Keratinocyte (primary cell): Measurements from ENCODE around the gene NUAK2.

Experiments used
- CTCF ChIP-seq, 3 experiments: IDR thresholded peaks in 1 of 3; conservative IDR thresholded peaks in 1 of 3; optimal IDR thresholded peaks in 1 of 3; 2 replicates in 2 of 3; 3 replicates in 1 of 3; pipeline versions ENCODE3 to v1.5.1; 2011; ENCODE audit warnings: low read length in 3 of 3, mild to moderate bottlenecking in 3 of 3, moderate library complexity in 2 of 3, control low read depth in 1 of 3, inconsistent platforms in 1 of 3; ENCODE audit not compliant: insufficient read depth in 2 of 3; ENCODE audit errors: extremely low read depth in 1 of 3
- EZH2 ChIP-seq: IDR thresholded peaks from one replicate; pipeline ENCODE4 v1.6.1; 2012; ENCODE audit warnings: inconsistent platforms, mild to moderate bottlenecking, low read length, moderate library complexity

DNA sequence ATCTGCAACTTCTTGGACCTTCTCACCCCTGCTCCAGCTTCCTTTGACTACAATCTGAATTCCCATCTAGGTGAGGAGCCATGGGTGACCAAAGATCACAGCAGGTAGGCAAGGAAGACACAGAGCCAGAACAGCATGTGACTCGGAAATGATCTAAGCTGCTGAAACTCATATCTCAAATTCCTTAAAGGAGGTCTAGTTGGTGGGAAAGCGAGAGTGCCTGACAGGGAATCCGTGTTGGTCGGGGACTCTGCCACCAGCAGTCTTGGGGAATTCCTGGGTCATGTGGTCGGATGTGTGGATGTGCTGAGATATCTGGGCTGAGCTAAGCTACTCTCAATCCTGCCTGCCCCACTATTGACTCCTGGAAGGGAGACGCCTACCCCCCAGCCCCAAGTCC lies 3.2 kb upstream of the NUAK2 start:
- TF ChIP-seq CTCF (optimal IDR thresholded peaks at IDR 0.05 in 1 of 3, IDR thresholded peaks at IDR 0.05 in 1 of 3, conservative IDR thresholded peaks at IDR 0.05 in 1 of 3; ENCODE audit: extremely low read depth in 1 of 3, insufficient read depth in 2 of 3, low read length in 3 of 3) (no peak), EZH2 (no peak)
